Endometrium (tissue), 2 donors: Measurements from ENCODE around the gene KRT9.
"Not testable (repeated sequence)": the region's sequence is repeated elsewhere in the genome, so short reads cannot be mapped to it uniquely, and the experiment has no call there.

Source experiments
- FAIRE-seq: peaks from 2 replicates; lab custom pipeline; 2012; peaks lifted over from hg19 to GRCh38; lab: Jason Lieb, UNC
- donor health status: control.
- donor health status: control.

Gene KRT9

DNA sequence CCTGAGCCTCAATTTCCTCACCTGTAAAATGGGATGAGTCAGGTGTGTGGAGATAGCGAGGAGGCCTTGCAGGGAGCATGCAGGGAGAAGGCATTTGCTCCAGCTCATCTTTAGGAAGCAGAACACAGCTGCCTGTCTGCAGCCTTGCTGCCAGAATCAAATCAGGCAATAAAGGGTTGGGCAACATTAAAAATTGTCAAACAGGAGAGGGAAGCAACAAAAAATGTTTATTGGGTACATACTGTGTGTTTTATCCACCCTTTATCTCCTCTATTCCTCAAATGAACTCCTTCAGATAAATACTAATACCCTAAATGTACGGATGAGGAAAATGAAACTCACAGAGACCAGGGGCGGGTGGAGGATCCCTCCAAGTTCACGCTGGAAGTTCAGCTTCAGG lies 28.5 kb upstream of the KRT9 start:
- no peak for FAIRE-seq

DNA sequence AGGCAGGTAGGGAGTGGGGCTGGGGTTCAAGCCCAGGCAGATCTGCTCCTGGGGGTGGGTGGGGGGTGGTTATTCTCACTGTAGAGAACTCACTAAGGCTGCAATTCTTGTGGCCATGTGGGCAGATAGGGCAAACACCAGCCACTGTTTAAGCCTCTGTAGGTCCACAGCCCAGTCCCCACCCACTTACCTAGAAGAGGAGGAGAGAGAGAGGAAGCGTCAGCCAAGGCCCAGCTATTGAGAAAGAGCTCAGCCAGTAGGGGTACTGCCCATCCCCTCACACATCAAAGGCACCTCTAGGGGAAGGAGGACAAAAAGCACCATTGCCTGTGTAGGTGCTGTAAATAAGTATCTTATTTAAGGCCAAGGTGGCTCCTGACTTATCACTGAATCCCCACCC lies 27.8 kb upstream of the KRT9 start:
- no peak for FAIRE-seq

DNA sequence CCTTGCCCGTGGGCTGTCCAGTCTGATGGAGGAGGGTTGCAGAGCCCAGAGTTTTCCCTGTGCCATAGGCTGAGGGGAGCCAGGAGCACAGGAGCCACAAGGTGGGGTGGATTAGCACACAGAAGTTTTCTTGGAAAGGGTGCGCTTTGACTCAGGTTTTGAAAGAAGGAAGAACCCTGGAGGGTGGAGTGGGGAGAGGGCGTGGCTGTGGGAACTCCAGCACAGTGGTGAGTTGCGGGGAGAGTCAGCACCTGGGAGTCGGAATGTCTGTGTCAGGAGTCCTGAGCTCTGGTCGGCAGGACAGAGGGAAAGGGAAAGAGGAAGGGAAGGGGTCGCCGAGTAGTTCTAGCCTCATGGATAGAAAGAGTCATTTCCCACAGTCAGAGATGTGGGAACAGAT lies 23.7 kb upstream of the KRT9 start:
- FAIRE-seq, result no peak

DNA sequence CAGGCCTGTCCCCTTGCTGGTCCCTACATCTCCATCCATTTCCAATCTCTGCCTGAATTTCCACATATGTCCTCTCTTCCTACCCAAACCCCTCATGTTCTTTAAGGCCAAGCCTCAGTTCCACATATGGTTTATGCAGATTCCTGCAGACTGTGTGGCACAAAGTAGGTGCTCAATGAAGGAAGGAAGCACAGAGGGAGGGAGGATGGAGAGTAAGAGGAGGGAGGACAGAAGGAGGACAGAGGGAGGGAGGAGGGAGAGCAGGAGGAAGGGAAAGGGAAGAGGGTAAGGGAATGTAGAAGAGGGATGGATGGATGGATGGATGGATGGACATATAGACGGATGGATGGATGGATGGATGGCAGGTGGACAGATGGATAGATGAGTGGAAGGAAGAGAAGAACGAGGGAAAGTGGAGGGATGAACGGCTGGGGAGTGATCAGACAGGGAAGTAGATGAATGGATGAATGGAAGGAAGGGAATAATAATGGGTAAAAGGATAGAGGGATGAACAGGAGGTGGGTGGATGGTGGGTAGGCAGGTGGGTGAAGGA lies 22.6 kb upstream of the KRT9 start:
- no peak for FAIRE-seq

DNA sequence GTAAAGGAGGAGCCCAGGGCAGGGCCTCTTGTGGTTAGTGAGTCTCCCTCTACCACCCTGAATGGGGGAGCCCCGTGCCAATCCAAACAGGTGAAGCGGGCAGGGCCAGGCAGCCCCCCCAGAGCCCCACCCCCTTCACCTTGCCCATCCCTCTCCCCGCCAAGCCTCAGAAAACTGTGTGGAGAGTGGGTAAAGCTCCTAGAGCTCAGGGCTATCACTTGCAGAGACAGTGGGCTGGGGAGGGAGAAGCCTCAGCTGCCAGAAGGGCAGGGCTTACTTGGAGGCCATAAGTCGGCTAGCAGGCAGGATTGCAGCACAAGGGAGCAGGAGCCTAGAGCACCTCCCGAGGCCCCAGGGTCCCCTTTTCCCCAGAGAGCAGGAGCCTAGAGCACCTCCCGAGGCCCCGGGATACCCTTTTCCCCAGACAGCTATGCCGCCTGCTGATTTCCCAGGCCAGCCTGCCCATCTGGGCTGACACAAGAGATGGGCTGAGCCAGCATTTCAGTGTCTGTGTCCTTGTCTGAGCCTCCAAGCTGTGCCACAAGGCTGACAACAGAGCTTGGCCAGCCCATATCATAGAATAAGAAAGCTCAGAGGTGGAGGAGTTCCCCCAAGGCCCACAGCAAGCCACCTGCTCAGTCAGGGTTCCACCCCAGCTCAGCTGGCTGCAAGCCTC lies 21.6 kb upstream of the KRT9 start:
- FAIRE-seq, result no peak

DNA sequence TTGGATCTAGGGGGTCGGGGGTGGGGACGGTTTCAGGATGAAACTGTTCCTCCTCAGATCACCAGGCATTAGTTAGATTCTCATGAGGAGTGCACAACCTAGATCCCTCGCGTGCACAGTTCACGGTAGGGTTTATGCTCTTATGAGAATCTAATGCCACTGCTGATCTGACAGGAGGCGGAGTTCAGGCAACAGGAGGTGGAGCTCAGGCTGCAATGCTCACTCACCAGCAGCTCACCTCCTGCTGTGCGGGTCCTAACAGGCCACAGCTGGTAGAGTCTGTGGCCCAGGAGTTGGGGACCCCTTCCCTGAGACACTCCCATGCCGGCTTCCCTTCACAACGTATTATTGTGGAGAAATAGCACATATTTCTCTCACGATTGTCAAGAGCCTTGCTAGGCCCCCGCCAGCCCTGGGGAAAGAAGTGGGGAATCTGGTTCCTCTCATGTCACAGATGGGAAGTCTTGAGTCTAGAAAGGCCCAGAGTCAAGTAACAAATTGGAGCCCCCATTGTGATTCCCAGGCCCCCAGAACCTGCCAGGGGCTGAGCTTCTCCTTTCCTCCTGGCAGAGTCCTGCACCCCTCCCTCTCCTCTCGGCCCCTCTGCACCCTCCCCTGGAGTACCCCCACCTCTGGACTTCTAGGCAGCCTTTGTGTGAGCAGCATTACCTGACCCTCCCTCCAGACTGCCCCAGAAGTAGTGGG lies 20.9 kb upstream of the KRT9 start:
- FAIRE-seq, result no peak

DNA sequence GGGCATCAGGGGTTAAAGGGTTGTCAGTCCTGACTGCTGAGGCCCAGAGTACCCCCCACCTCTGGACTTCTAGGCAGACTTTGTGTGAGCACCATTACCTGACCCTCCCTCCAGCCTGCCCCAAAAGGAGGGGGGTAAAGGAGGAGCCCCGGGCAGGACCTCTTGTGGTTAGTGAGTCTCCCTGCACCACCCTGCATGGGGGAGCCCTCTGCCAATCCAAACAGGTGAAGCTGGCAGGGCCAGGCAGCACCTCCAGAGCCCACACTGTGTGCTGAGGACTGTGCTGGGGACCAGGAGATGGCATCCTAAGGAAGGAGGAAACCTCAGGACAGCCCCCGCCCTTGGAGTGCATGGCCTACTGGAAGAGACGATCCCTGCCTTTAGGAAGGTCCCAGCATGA lies 17.4 kb upstream of the KRT9 start:
- FAIRE-seq, result no peak

DNA sequence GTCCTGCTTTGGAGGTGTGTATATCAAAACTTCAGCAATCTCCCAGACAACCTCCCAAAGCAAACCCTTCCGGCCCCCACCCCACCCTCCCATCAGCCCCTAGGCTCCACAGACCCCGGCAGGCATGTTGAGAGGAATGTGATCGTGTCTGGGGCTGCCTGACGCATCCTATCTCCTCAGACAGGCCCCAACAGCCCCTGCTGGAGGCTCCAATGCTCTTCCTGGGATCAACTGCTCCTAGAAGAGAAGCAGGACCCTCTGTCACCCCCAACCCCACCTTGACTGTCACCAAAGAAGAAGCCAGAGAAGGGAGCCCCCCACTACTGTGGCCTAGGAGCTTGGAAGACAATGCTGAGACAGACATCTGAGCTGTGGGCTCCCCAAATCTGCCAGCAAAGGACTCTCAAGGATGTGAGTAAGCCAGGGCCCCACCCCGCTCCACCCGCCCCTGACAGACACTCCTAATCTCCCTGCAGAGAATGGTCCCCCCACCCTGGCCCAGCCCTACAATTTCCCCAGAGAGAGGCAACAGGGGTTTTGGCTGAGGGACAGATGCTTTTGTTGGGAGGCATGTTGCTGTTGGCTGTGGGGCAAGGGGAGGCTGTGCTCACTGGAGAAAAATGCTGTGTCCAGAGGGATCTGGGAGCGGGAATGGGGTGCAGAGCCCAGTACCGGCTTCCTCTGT lies 16.4 kb upstream of the KRT9 start:
- no peak for FAIRE-seq

DNA sequence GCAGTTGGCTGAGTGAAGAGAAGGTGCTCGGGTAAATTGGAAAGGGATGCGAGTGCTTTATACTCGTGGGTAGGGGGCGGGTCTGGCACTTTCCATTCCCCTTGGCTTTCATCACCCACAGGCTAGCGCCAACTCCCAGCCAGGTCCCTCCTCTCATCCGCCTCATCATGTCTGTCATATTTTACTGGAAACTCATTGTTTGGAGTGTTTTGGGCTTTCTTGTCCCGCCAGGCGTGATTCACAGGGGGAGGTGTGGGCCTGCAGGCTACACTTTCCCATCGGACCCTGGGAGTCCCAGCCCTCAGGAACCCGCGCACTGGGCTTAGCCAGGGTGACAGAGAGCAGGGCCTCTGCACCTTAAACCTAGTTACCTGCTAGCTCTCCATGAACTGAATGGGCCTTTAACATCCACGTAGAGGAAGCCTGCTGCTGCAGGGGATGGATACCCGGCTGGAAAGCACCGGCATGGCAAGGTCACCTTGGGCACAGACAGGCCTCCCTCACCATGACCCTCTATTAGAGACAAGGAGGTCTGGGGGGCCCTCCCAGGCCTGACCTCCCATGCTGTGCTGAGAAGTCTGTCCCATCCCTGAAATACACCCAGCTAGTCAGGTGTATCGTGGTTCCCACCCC lies 15.1 kb upstream of the KRT9 start, which contains the start of gene KRT14:
Gene KRT14, minus strand, starts transcription at position 33 of the 633 bp plus-strand sequence. CDS start 61 bp downstream, outside the sequence.
- FAIRE-seq, result no peak

DNA sequence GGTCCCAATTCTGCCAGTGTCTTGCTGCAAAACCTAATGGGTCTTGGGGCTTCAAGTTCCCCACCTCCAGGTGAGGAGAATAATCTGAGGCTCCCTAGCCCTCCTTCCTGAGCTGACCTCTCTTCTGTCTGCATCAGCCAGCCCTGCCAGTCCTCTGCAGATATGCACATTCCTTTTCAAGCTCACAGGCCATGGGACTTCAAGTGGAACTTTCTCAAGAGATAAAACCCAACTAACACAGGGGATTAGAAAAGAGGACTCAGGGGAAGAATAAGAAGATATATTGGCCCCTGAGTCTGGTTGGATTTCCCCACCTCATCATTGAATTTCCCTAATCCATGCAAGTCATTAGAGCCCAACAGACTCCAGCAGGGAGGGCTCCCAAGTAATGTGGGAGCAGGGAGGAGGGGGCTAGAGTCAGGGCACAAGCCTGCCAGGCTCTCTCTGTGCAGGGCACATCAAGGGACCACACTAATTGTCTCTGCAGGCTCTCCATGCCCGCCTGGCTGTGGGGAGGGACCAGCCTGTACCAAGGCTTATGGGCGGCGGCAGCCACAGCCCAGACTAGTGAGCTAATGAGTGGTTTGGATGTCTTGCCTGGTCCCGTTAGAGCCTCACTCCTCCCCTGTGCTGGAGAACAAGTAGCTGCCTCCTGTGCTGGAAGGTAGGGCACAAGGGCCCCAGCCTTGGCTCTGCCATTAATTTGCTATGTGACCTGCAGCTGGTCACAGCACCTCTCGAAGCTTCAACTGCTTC lies 13.6 kb upstream of the KRT9 start:
- FAIRE-seq, result no peak

DNA sequence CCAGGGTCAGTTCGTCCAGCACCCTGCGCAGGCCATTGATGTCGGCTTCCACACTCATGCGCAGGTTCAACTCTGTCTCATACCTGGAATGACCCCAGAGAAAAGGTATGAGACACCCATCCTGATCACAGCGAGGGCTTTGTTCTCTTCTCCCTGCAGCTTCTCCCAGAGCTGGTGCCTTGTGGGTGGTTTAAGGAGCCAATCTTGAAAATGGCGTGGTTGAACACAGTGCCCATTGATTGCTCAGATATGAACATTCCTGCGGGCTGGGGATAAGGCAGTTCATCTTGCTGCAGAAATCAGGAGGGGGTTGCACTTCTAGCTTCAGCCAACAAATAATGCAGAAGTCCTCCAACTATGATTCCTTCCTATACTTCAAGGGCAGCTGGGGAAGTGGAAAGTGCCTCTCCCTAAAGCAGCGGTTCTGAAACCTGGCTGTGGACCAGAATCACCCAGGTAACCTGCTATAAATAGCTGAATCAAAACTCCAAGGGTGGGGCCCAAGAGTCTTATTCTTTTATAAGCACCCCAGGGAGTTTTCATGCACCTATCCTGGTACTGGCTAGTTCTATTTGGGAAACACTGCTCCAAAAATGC lies 12.6 kb upstream of the KRT9 start:
- not testable (repeated sequence) for FAIRE-seq

DNA sequence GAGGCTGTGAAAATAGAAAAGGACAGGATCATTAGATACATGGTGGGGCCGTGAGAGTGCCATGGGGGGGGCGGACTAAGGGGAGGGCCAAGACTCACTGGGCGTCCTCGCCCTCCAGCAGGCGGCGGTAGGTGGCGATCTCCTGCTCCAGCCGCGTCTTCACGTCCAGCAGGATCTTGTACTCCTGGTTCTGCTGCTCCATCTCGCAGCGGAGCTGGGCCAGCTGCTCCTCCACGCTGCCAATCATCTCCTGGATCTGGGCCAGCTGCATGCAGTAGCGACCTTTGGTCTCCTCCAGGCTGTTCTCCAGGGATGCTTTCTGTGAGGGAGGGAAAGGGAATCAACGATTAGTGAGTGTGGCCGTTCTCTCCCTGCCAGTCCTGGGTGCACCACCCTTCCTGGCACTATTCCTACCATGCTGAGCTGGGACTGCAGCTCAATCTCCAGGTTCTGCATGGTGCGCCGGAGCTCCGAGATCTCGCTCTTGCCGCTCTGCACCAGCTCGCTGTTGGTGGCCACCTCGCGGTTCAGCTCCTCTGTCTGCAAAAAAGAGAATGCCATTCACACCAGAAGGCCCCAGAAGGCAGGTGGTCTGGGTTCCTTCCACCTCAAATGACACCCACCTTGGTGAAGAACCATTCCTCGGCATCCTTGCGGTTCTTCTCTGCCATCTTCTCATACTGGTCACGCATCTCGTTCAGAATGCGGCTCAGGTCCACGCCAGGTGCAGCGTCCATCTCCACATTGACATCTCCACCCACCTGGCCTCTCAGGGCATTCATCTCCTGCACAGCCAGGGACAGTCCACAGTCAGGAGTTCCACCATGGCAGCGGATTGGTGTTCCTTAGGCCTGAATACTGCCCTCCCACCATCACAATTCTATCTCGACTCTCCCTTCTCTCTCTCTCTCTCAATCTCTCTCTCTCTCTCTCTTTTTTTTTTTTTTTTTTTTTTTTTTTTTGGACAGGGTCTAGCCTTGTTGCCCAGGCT lies 11.6 kb upstream of the KRT9 start:
- no peak for FAIRE-seq

DNA sequence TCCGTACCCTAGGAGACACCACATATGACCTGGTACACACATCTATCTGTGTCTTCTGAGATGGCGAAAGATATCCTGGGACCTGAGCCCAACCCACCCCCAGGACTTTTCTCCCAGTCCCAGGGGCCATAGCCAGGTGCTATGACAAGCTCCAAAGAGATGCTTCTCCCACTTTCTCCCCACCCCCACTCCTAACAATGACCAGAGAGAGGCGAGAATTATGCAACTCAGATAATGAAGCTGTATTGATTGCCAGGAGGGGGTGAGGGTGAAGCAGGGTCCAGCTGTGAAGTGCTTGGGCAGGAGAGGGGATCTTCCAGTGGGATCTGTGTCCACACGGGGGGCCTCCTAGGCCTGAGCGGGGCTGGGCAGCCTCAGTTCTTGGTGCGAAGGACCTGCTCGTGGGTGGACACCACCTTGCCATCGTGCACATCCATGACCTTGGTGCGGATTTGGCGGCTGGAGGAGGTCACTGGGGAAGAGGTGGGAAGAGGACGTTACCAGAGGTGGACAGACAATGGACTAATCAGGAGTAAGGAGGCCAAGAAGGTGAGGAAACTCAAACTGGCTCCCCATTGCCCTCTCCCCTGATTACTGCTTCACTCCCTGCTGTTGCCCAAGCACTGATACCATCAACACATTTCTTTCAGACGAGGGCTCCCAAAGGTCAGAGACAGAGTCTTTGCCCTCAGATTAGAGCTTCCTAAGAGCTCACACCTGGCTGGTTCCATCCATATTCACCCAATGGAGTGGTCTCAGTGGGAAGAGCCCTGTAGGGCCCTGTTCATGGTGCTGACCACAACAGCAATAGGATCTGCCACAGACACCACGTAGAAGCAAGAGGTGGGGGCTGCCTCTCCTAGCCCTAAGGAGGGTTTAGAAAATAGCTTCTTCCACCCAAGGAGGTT lies 10.5 kb upstream of the KRT9 start:
- not testable (repeated sequence) for FAIRE-seq

DNA sequence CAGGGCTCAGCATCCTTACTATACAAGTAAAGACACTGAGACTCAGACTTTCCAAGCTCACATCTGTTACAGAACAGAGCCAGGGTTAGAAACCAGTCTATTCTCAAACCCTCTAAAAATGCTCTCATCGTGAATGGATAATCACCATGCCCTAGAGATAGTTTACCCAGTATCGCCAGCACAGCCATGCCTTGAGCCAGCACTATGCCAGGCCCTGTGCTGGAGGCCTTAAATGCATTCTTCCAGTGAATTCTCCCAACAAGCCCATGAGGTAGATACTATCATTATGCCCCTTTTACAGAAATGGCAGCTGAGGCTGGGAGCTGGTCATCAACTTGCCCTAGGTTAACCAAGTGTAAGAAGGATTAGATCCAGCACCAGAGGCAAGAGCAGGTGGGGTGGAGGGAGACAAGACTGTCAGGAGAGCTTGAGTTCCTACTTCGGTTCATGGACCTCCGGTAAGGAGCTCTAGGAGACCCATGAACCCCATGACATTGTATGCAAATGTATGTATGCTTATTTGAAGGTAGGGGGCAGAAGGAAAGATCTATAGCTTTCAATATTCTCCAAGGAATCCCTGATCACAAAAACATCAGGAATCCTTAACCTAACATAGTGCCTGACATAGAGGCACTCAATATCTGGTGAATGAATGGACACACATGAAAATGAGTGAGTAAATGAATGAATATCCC lies 9.7 kb upstream of the KRT9 start:
- no peak for FAIRE-seq

DNA sequence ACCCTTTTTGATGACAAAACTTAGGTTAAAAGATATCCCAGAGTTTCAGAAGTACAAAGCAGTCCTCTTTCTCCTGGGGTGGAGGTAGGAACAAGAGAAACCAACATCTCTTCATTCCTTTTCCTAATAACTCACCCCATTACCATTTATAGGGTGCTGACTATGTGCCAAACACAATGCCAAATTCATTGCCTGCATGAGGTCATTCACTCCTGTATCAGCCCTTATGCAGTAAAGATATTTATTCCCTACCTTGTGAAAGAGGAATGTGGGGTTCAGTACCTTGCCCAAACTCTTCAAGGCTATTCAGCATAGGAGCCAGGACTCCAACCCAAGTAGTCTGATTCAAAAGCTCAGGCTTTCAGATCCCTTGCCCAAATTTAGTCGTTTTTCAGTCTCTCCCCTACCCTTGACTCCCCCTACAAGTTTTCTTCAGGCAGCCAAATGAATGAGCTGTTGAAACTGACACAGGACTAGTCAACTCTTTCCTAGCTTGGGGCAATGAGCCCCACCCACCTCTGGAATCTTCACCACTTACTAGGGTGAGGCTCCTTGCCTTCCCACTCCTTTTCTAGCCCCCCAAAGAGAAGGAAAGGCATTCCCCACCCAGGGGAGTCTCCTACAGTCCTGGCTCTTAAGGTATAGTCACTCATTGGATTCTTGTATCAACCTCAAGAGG lies 9.0 kb upstream of the KRT9 start:
- no peak for FAIRE-seq

DNA sequence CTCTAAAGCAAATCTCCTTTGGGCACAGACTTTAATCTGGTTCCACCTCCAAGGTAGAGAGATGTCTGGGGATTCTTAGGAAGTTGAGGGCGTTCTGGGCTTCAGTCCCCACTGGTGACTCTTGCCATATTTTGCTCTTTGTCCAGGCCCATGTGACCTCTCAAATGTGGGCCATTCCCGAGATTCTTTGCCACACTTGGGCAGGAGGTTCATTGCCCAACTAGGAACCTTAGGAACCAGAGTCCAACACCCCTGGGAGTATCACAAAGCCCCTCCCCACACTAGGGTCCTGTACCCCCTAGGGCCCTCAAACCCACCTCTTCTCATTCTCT lies 8.4 kb upstream of the KRT9 start:
- FAIRE-seq, result no peak

DNA sequence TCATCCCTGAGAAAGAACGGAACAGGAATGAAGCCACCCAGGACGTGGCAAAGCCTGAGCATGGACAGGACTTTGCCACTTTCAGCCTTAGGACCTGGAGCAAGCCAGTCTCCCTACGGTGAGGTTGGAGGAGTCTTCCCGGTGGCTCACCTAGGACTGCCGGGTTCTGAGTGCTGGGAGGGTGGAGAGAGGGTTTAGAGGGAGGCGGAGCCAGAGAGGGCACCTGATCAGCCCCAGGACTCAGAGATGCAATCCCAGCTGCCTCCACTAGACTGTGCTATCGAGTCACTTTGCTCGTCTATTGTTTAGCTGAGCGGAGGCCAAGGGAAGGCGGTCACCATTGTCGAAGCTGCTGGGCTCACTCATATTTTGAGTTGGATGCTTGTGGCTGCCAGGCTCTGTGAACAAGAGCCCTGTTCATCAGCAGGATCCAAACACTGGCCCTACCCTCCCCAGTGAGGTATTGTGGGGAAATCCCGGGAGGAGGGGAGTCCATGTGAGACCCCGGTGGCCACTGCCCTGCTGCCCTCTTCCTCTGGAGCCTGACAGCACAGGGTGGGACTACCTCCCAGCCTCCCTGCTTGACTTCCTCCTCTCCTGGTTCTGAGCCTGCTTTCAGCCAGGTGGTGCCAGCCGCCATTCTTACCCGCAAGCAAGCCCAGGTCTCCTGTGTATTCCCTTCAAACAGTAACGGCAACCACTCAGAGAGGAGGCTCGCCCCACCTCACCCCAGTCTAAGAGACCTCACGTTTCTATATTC lies 7.8 kb upstream of the KRT9 start:
- no peak for FAIRE-seq
